B cell (primary cell): Measurements from ENCODE around the gene AMBRA1. TPM values are rescaled to one million over a fixed set of nuclear protein-coding genes. Genes with fewer than 3 reads are reported as not detected.

Source experiments
- ATAC-seq: fragments of 200-7000 bp; cut with Tn5 transposase; one replicate; pipeline ENCODE4 v1.10.0; 2021; ENCODE audit warnings: low read depth, mild to moderate bottlenecking, moderate number of reproducible peaks, moderate library complexity
- CTCF ChIA-PET: fragments of 350-600 bp; sonication (Branson Sonifier 250); formaldehyde crosslinking; loops from one replicate; lab custom pipeline; 2021; ENCODE audit warnings: antibody characterized with exemption, inconsistent platforms; lab: Charles Lee
- POLR2A ChIA-PET: fragments of 350-600 bp; sonication (Branson Sonifier 250); formaldehyde crosslinking; loops from one replicate; lab custom pipeline; 2021; ENCODE audit warnings: antibody characterized with exemption; lab: Charles Lee
- DNase-seq: peaks from one replicate; pipeline ENCODE4 v3.0.0; 2013
- H2AFZ ChIP-seq: 2 replicates; pipeline ENCODE4 v1.6.1; 2012; ENCODE audit warnings: mild to moderate bottlenecking, low read depth, low read length; ENCODE audit not compliant: insufficient read depth, poor library complexity, severe bottlenecking
- H3K27ac ChIP-seq, 2 donors: 1 replicate in 1 of 2; 2 replicates in 1 of 2; pipeline ENCODE4 v1.5.1; 2012 to 2013; ENCODE audit warnings: low read length in 2 of 2, mild to moderate bottlenecking in 2 of 2, moderate library complexity in 1 of 2
- H3K27me3 ChIP-seq, 4 experiments: fragments of 200-600 bp in 1 of 4; sonication (generic) in 1 of 4; replicated peaks in 1 of 4; 1 replicate in 2 of 4; 2 replicates in 2 of 4; pipeline versions ENCODE4 v1.6.1 to v1.7.0; 2013 to 2016; ENCODE audit warnings: low read length in 3 of 4, mild to moderate bottlenecking in 2 of 4, mixed read lengths in 1 of 4, moderate library complexity in 1 of 4; ENCODE audit not compliant: insufficient read depth in 4 of 4, control insufficient read depth in 3 of 4; ENCODE audit errors: control extremely low read depth in 1 of 4
- H3K36me3 ChIP-seq, 2 experiments: replicated peaks in 1 of 2; 1 replicate in 1 of 2; 2 replicates in 1 of 2; pipeline versions ENCODE4 v1.6.1 to v1.7.1; 2013; ENCODE audit warnings: low read length in 1 of 2; ENCODE audit not compliant: insufficient read depth in 2 of 2, control insufficient read depth in 1 of 2; ENCODE audit errors: control extremely low read depth in 1 of 2, extremely low read depth in 1 of 2
- H3K4me1 ChIP-seq, 2 donors: fragments of 200-600 bp in 1 of 2; sonication (generic) in 1 of 2; 1 replicate in 1 of 2; 2 replicates in 1 of 2; pipeline versions ENCODE4 v1.5.1 to v1.6.1; 2013 to 2017; ENCODE audit warnings: low read length in 2 of 2; ENCODE audit not compliant: control insufficient read depth in 2 of 2, insufficient read depth in 2 of 2
- H3K4me2 ChIP-seq: replicated peaks from 2 replicates; pipeline ENCODE3; 2012; ENCODE audit warnings: mild to moderate bottlenecking, low read depth, low read length; ENCODE audit not compliant: poor library complexity, severe bottlenecking
- H3K4me3 ChIP-seq, 5 experiments: fragments of 200-600 bp in 1 of 5; sonication (generic) in 1 of 5; 1 replicate in 3 of 5; 2 replicates in 2 of 5; pipeline versions ENCODE4 v1.5.1 to v1.7.0; 2011 to 2016; ENCODE audit warnings: low read length in 4 of 5, mild to moderate bottlenecking in 4 of 5, low read depth in 2 of 5, control low read depth in 1 of 5, moderate library complexity in 1 of 5; ENCODE audit not compliant: insufficient read depth in 1 of 5; ENCODE audit errors: control extremely low read depth in 1 of 5, extremely low read depth in 1 of 5
- H3K79me2 ChIP-seq: fragments of 200-600 bp; sonication (generic); one replicate; pipeline ENCODE4 v1.6.0; 2016; ENCODE audit warnings: low read length; ENCODE audit not compliant: control insufficient read depth, insufficient read depth
- H3K9ac ChIP-seq: fragments of 200-600 bp; sonication (generic); 2 replicates; pipeline ENCODE4 v1.6.1; 2017; ENCODE audit warnings: mild to moderate bottlenecking, low read length, moderate library complexity
- H3K9me3 ChIP-seq, 3 donors: one replicate each; pipeline versions ENCODE4 v1.6.1 to v1.7.1; 2013; ENCODE audit warnings: low read length in 2 of 3; ENCODE audit not compliant: control insufficient read depth in 2 of 3, insufficient read depth in 1 of 3; ENCODE audit errors: control extremely low read depth in 1 of 3
- H4K20me1 ChIP-seq: 2 replicates; pipeline ENCODE4 v1.6.0; 2012; ENCODE audit warnings: mild to moderate bottlenecking, low read length; ENCODE audit not compliant: insufficient read depth, control insufficient read depth, poor library complexity, severe bottlenecking
- H3K27ac Mint-ChIP-seq: one replicate; pipeline ENCODE4 v1.8.0; 2021; ENCODE audit warnings: mixed read lengths
- H3K27me3 Mint-ChIP-seq: one replicate; pipeline ENCODE4 v1.8.0; 2021; ENCODE audit warnings: mixed read lengths
- H3K4me1 Mint-ChIP-seq: one replicate; pipeline ENCODE4 v1.8.0; 2021; ENCODE audit warnings: mixed read lengths
- H3K4me3 Mint-ChIP-seq: one replicate; pipeline ENCODE4 v1.8.0; 2021; ENCODE audit warnings: mixed read lengths
- H3K9me3 Mint-ChIP-seq: one replicate; pipeline ENCODE4 v1.8.0; 2022; ENCODE audit warnings: mixed read lengths; ENCODE audit not compliant: insufficient read depth
- EZH2 ChIP-seq: IDR thresholded peaks from 2 replicates; pipeline ENCODE4 v1.6.1; 2012; ENCODE audit warnings: borderline replicate concordance, low read depth, mild to moderate bottlenecking, moderate library complexity, low read length; ENCODE audit not compliant: insufficient read depth, poor library complexity, severe bottlenecking
- WGBS: methylation state at CpG from one replicate; pipeline ENCODE4 v1.1.5; 2013; ENCODE audit warnings: missing lambda C conversion rate; ENCODE audit not compliant: insufficient coverage; 5-methylcytosine and 5-hydroxymethylcytosine counted together
- intact Hi-C: fragments of 100-400 bp; cut with micrococcal nuclease; formaldehyde crosslinking; loops from one replicate; pipeline ENCODE4 v1.10.0; 2022
- polyA plus RNA-seq: library from polyadenylated mRNA; depleted of rRNA; stranded (reverse); fragments of >200 nt; gene quantifications from 2 replicates; pipeline ENCODE4 v1.2.3, GENCODE V29; 2012
- total RNA-seq, 2 donors: library from RNA; stranded (reverse); fragments of 120-200 nt in 1 of 2; gene quantifications; 1 replicate in 1 of 2; 2 replicates in 1 of 2; pipeline versions ENCODE4 v1.2.3 to v1.2.4, GENCODE V29; 2013 to 2022
- TF ChIP-seq, protein P1 (sequence below): fragments of 200-600 bp; IDR thresholded peaks from one replicate; pipeline ENCODE4 v1.8.0; 2022; ENCODE audit warnings: antibody characterized with exemption, mild to moderate bottlenecking

The AMBRA1 gene
- total and polyA plus RNA-seq, 2 donors (not counting 1 experiment from before 2014, with no cell fraction given) = 13.8 to 36.1 TPM

DNA sequence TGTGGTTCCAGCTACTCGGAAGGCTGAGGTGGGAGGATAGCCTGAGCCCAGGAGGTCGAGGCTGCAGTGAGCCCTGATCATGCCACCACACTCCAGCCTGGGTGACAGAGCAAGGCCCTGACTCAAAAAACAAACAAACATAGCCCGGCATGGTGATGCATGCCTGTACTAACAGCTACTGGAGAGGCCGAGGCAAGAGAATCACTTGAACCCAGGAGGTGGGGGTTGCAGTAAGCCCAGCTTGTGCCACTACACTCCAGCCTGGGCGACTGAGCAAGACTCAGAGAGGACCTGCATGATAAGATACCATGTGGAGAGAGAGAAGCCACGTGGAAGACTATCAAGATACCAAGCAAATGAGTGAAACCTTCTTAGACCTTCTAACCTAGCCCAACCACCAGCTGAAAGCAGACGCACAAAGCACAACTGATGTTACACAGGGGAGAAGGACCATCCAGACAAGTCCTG lies 36.1 kb downstream of the AMBRA1 start:
- ChIA-PET POLR2A (no interaction called here), CTCF (no interaction called here)
- H3K27me3 Mint-ChIP-seq = no peaks in the 10 kb centered on the region
- DNase-seq = no peak
- Histone ChIP-seq H3K4me2 (no peak overlapping the region), H2AFZ (no peak overlapping the region), H3K4me1 (peaks cover 21 to 35% of the 10 kb centered on the region in 2 donors), H3K27ac (no peak overlapping the region), H3K9ac (no peak overlapping the region), H3K79me2 (peaks cover 84% of the 10 kb centered on the region), H3K36me3 (peaks cover 0 to 4% of the 10 kb centered on the region in 2 experiments), H4K20me1 (peaks cover 21% of the 10 kb centered on the region), H3K4me3 (no peak overlapping the region), H3K27me3 (no peaks in the 10 kb centered on the region), H3K9me3 (no peaks in the 10 kb centered on the region)
- 89% methylated on average over 4 of the region's 7 CpGs for WGBS
- no peak for TF ChIP-seq EZH2
- TF ChIP-seq, protein P1, sequence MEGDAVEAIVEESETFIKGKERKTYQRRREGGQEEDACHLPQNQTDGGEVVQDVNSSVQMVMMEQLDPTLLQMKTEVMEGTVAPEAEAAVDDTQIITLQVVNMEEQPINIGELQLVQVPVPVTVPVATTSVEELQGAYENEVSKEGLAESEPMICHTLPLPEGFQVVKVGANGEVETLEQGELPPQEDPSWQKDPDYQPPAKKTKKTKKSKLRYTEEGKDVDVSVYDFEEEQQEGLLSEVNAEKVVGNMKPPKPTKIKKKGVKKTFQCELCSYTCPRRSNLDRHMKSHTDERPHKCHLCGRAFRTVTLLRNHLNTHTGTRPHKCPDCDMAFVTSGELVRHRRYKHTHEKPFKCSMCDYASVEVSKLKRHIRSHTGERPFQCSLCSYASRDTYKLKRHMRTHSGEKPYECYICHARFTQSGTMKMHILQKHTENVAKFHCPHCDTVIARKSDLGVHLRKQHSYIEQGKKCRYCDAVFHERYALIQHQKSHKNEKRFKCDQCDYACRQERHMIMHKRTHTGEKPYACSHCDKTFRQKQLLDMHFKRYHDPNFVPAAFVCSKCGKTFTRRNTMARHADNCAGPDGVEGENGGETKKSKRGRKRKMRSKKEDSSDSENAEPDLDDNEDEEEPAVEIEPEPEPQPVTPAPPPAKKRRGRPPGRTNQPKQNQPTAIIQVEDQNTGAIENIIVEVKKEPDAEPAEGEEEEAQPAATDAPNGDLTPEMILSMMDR = no peak
- H3K4me3 Mint-ChIP-seq = no peak overlapping the region
- peaks cover 64% of the 10 kb centered on the region for H3K4me1 Mint-ChIP-seq
- intact Hi-C loops = no loop called here
- ATAC-seq = no peak
- H3K27ac Mint-ChIP-seq = no peak overlapping the region
- no peaks in the 10 kb centered on the region for H3K9me3 Mint-ChIP-seq

DNA sequence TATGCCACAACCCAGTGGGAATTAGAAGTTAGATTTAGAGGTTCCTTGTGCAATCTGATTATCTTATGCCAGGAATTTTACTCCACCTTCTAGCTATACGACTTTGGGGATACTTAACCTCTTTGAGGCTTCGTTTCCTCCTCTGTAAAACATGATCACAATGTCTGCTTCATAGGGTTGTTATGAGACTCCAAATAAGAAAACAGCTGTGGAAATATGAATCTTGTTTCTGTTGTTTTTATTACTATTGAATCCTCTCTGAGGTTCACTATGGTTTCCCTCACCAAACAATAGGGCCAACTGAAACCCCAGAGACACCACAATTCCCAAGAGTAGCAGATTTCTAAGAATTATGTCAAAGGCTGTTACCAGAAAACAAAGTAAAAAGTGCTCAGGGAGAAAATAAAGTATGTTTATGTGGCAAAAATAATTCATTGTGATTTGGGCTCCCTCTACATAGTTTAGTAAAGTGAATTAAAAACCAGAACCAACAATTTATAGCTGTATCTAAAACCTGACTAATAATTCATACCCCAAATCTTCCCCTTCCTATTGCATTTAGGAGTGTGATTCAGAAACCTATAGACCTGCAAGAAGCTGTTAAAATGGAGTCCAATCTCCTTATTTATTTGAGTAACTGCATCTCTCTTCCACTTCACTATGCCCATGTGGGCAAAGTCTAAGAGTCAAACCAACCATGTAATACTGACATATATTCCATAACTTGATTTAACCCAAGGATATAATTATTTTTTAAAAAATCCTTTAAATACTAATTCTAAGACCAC lies 38.4 kb downstream of the AMBRA1 start:
- Mint-ChIP-seq H3K4me1 (peaks cover 47% of the 10 kb centered on the region), H3K9me3 (no peaks in the 10 kb centered on the region), H3K27me3 (no peaks in the 10 kb centered on the region), H3K27ac (no peak overlapping the region), H3K4me3 (no peak overlapping the region)
- DNase-seq (no peak), ATAC-seq (peak; percentile 49)
- H4K20me1 ChIP-seq = peaks cover 25% of the 10 kb centered on the region
- CTCF ChIA-PET = interaction anchor here (1.1 to 2.0 kb wide), 2 partner anchors 17 to 26 kb away, joined by 4 to 6 read pairs; no protein-coding TSS in a partner anchor
- no peak overlapping the region for H3K9ac ChIP-seq
- peaks cover 0 to 4% of the 10 kb centered on the region in 2 experiments for H3K36me3 ChIP-seq
- no peak overlapping the region for H3K4me2 ChIP-seq
- H3K4me1 ChIP-seq = peaks cover 10 to 24% of the 10 kb centered on the region in 2 donors
- no peaks in the 10 kb centered on the region for H3K27me3 ChIP-seq
- no peaks in the 10 kb centered on the region for H3K9me3 ChIP-seq
- peaks cover 86% of the 10 kb centered on the region for H3K79me2 ChIP-seq
- H3K27ac ChIP-seq = no peak overlapping the region
- no peak overlapping the region for H3K4me3 ChIP-seq
- intact Hi-C loops = no loop called here
- no peak overlapping the region for H2AFZ ChIP-seq
- no peak for TF ChIP-seq EZH2
- TF ChIP-seq, protein P1 = no peak
- WGBS = no CpG with 5 or more reads among the region's 2 CpGs
- POLR2A ChIA-PET = no interaction called here
